Measurements from ENCODE around the gene AK2. TPM values are rescaled to one million over a fixed set of nuclear protein-coding genes. Genes with fewer than 3 reads are reported as not detected.

Gene AK2
- total RNA-seq, 1 donor from 2014 or later: 94.6 TPM

DNA sequence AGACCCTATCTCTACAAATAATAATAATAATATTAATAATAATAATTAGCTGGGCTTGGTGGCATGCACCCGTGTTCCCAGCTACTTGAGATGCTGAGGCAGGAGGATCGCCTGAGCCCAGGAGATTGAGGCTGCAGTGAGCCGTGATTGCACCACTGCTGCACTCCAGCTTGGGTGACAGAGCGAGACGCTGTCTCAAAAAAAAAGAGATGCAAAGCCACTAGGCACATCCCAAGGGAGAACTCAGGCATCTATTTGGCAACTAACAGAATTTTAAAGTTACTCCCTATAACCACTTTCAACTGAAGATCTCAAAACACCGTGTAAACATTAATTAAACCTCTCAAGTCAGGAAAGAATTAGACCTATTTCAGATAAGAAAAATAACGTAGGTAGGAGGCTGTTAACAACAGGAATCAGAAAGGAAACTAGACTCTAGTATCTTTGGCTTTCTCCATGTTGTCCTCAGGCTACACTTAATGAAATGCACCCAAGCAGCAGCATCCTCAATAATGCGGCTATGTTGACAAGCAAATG lies 75.8 kb downstream of the AK2 start:
- TF ChIP-seq, protein P1, sequence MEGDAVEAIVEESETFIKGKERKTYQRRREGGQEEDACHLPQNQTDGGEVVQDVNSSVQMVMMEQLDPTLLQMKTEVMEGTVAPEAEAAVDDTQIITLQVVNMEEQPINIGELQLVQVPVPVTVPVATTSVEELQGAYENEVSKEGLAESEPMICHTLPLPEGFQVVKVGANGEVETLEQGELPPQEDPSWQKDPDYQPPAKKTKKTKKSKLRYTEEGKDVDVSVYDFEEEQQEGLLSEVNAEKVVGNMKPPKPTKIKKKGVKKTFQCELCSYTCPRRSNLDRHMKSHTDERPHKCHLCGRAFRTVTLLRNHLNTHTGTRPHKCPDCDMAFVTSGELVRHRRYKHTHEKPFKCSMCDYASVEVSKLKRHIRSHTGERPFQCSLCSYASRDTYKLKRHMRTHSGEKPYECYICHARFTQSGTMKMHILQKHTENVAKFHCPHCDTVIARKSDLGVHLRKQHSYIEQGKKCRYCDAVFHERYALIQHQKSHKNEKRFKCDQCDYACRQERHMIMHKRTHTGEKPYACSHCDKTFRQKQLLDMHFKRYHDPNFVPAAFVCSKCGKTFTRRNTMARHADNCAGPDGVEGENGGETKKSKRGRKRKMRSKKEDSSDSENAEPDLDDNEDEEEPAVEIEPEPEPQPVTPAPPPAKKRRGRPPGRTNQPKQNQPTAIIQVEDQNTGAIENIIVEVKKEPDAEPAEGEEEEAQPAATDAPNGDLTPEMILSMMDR (IDR thresholded peaks at IDR 0.05): no peak
- no peaks in the 10 kb centered on the region for H3K9me3 Mint-ChIP-seq (ENCODE audit: unreplicated experiment)
- no peaks in the 10 kb centered on the region for H3K27me3 Mint-ChIP-seq (ENCODE audit: unreplicated experiment)
- no peak overlapping the region for H3K4me3 Mint-ChIP-seq (ENCODE audit: unreplicated experiment)
- no peak overlapping the region for H3K27ac Mint-ChIP-seq (ENCODE audit: unreplicated experiment)
- H3K36me3 Mint-ChIP-seq (ENCODE audit: unreplicated experiment): peaks cover 5% of the 10 kb centered on the region
- DNase-seq (ENCODE audit: extremely low spot score, unreplicated experiment): no peak
- peaks cover 27% of the 10 kb centered on the region for H3K4me1 Mint-ChIP-seq (ENCODE audit: unreplicated experiment)

DNA sequence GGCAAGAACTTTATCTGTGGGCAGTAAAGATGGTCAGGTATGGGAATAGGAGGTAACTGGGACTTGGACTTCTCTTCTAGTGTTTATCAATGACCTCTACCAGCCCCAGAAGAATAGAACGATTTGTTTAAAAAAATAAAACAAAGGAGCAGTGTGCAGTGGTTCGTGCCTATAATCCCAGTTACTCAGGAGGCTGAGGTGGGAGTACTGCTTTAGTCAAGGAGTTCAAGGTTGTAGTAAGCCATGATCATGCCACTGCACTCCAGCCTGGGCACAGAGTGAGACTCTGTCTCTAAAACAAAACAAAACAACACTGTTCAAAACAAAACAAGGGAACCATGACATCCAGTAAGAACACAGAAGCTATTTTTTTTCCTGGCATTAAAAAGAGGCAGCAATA lies 76.3 kb downstream of the AK2 start:
- DNase-seq (ENCODE audit: extremely low spot score, unreplicated experiment): no peak
- peaks cover 5% of the 10 kb centered on the region for H3K36me3 Mint-ChIP-seq (ENCODE audit: unreplicated experiment)
- no peak overlapping the region for H3K4me3 Mint-ChIP-seq (ENCODE audit: unreplicated experiment)
- H3K4me1 Mint-ChIP-seq (ENCODE audit: unreplicated experiment): peaks cover 27% of the 10 kb centered on the region
- no peaks in the 10 kb centered on the region for H3K27me3 Mint-ChIP-seq (ENCODE audit: unreplicated experiment)
- TF ChIP-seq, protein P1 (IDR thresholded peaks at IDR 0.05): no peak
- no peaks in the 10 kb centered on the region for H3K9me3 Mint-ChIP-seq (ENCODE audit: unreplicated experiment)
- no peak overlapping the region for H3K27ac Mint-ChIP-seq (ENCODE audit: unreplicated experiment)

DNA sequence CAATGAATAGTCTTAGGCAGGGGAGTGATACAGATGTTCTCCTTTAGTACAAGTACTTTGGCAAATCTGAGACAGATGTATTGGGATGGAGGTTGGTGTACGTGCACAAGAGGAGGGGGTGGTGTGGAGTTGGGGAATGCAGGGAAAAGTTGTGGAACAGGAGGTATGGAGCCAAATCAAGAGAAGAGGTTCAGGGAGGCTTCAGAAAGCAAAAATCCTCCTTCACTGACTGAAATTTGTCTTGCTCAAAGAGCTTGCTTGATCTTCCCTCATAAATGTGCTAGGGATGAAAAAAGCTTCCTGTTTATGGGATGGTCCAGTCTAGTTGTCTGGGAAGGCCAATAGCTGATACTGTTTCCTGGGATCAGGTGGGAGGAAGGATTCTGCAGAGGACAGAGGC lies 77.9 kb downstream of the AK2 start:
- H3K27ac Mint-ChIP-seq (ENCODE audit: unreplicated experiment): no peak overlapping the region

More for the DNA sequence above, 77.9 kb downstream of the AK2 start:
- no peaks in the 10 kb centered on the region for H3K27me3 Mint-ChIP-seq (ENCODE audit: unreplicated experiment)
- no peaks in the 10 kb centered on the region for H3K9me3 Mint-ChIP-seq (ENCODE audit: unreplicated experiment)
- TF ChIP-seq, protein P1 (IDR thresholded peaks at IDR 0.05): no peak
- no peak overlapping the region for H3K4me3 Mint-ChIP-seq (ENCODE audit: unreplicated experiment)
- peaks cover 26% of the 10 kb centered on the region for H3K4me1 Mint-ChIP-seq (ENCODE audit: unreplicated experiment)
- no peak for DNase-seq (ENCODE audit: extremely low spot score, unreplicated experiment)
- peaks cover 5% of the 10 kb centered on the region for H3K36me3 Mint-ChIP-seq (ENCODE audit: unreplicated experiment)

Other genes with a start within 250 kb of the AK2 start
- 177 and 191 TPM in 2 replicates for gene YARS1, start 219.5 kb downstream of the AK2 start, total RNA-seq
- gene S100PBP, start 219.2 kb downstream of the AK2 start, total RNA-seq: 49.8 and 54.4 TPM in 2 replicates
- gene FNDC5, start 166.0 kb downstream of the AK2 start, total RNA-seq: 2.0 and 3.2 TPM in 2 replicates
- not detected in 2 replicates for gene HPCA, start 150.4 kb downstream of the AK2 start, total RNA-seq
- 7.3 and 9.8 TPM in 2 replicates for gene TMEM54, start 135.5 kb downstream of the AK2 start, total RNA-seq
- gene RNF19B, start 72.1 kb downstream of the AK2 start, total RNA-seq: 12.6 and 15.3 TPM in 2 replicates
- 8.0 and 10.4 TPM in 2 replicates for gene AZIN2, start 44.3 kb upstream of the AK2 start, total RNA-seq
- 71.8 and 78.7 TPM in 2 replicates for gene TRIM62, start 145.2 kb upstream of the AK2 start, total RNA-seq
- gene ZNF362, start 219.6 kb upstream of the AK2 start, total RNA-seq: 97.0 and 110 TPM in 2 replicates